Endothelial cell of umbilical vein (primary cell): Measurements from ENCODE around the gene RAP1GAP. TPM values are rescaled to one million over a fixed set of nuclear protein-coding genes. Genes with fewer than 3 reads are reported as not detected.

ENCODE experiments used
- BruUV-seq: library from RNA; stranded (reverse); fragments of 400-500 nt; replicated peaks from 2 replicates; lab custom pipeline; 2021; lab: Mats Ljungman, UMichigan
- CTCF ChIA-PET: fragments of 300-600, 350-600 bp; sonication (Branson Sonifier 250); formaldehyde crosslinking; loops from one replicate; lab custom pipeline; 2021; ENCODE audit warnings: antibody characterized with exemption, inconsistent platforms; lab: Charles Lee
- POLR2A ChIA-PET: fragments of 300-600, 350-600 bp; sonication (Branson Sonifier 250); formaldehyde crosslinking; loops from one replicate; lab custom pipeline; 2021; ENCODE audit warnings: antibody characterized with exemption, inconsistent platforms; lab: Charles Lee
- DNase-seq: peaks from one replicate; pipeline ENCODE4 v3.0.0-alpha.2; 2011; ENCODE audit warnings: low read depth, low spot score
- FAIRE-seq: peaks from 2 replicates; lab custom pipeline; 2011; peaks lifted over from hg19 to GRCh38; lab: Jason Lieb, UNC
- H2AFZ ChIP-seq: 2 replicates; pipeline ENCODE4 v1.6.0; 2012; ENCODE audit warnings: low read depth, low read length, control low read depth, inconsistent platforms
- H3K27ac ChIP-seq: 2 replicates; pipeline ENCODE4 v1.5.1; 2011; ENCODE audit warnings: low read depth, mild to moderate bottlenecking, control low read depth, low read length, moderate library complexity; ENCODE audit not compliant: insufficient read depth
- H3K27me3 ChIP-seq, 2 experiments: 2 replicates each; pipeline versions ENCODE4 v1.6.0 to v1.6.1; 2011; ENCODE audit warnings: low read length in 2 of 2, mixed read lengths in 1 of 2; ENCODE audit not compliant: control insufficient read depth in 2 of 2, insufficient read depth in 2 of 2
- H3K36me3 ChIP-seq, 2 experiments: 2 replicates in 1 of 2; 3 replicates in 1 of 2; pipeline ENCODE4 v1.5.1; 2011; ENCODE audit warnings: low read length in 2 of 2, mild to moderate bottlenecking in 1 of 2, moderate library complexity in 1 of 2; ENCODE audit not compliant: control insufficient read depth in 2 of 2, insufficient read depth in 2 of 2; ENCODE audit errors: extremely low read depth in 1 of 2
- H3K4me1 ChIP-seq: 3 replicates; pipeline ENCODE4 v1.5.1; 2011; ENCODE audit warnings: mild to moderate bottlenecking, low read length; ENCODE audit not compliant: control insufficient read depth, insufficient read depth; ENCODE audit errors: extremely low read depth
- H3K4me2 ChIP-seq: 2 replicates; pipeline ENCODE4 v1.6.1; 2011; ENCODE audit warnings: low read length, control low read depth, mixed read lengths; ENCODE audit not compliant: insufficient read depth
- H3K4me3 ChIP-seq, 3 experiments: fragments of 200-600 bp in 1 of 3; sonication (generic), shearing (Covaris generic) in 1 of 3; replicated peaks in 1 of 3; 2 replicates each; pipeline ENCODE4 v1.5.1; 2011 to 2016; ENCODE audit warnings: control low read depth in 3 of 3, low read length in 3 of 3, mild to moderate bottlenecking in 2 of 3, inconsistent platforms in 1 of 3, low read depth in 1 of 3, moderate library complexity in 1 of 3; ENCODE audit not compliant: insufficient read depth in 1 of 3
- H3K79me2 ChIP-seq: 2 replicates; pipeline ENCODE4 v1.6.0; 2012; ENCODE audit warnings: low read length, inconsistent platforms; ENCODE audit not compliant: control insufficient read depth, insufficient read depth
- H3K9ac ChIP-seq: replicated peaks from 2 replicates; pipeline ENCODE3; 2011; ENCODE audit warnings: low read length, control low read depth; ENCODE audit not compliant: insufficient read depth; ENCODE audit errors: extremely low read depth
- H3K9me1 ChIP-seq: replicated peaks from 3 replicates; pipeline ENCODE4 v1.6.0; 2011; ENCODE audit warnings: mild to moderate bottlenecking, low read length; ENCODE audit not compliant: control insufficient read depth, insufficient read depth; ENCODE audit errors: extremely low read depth
- H3K9me3 ChIP-seq: replicated peaks from 2 replicates; pipeline ENCODE4 v1.5.1; 2012; ENCODE audit warnings: low read length, inconsistent platforms; ENCODE audit not compliant: control insufficient read depth, insufficient read depth
- H4K20me1 ChIP-seq: replicated peaks from 2 replicates; pipeline ENCODE3; 2011; ENCODE audit warnings: mild to moderate bottlenecking, low read length; ENCODE audit not compliant: control insufficient read depth, insufficient read depth; ENCODE audit errors: extremely low read depth
- EZH2 ChIP-seq: IDR thresholded peaks from 2 replicates; pipeline ENCODE4 v1.6.1; 2012; ENCODE audit warnings: borderline replicate concordance, low read depth, mild to moderate bottlenecking, moderate library complexity, low read length, inconsistent platforms; ENCODE audit not compliant: severe bottlenecking
- FOS ChIP-seq: IDR thresholded peaks from 2 replicates; pipeline ENCODE4 v1.6.1; 2011; ENCODE audit warnings: mild to moderate bottlenecking, low read length, moderate library complexity, borderline replicate concordance; ENCODE audit not compliant: insufficient read depth
- GATA2 ChIP-seq: IDR thresholded peaks from 2 replicates; pipeline ENCODE4 v1.7.0; 2011; ENCODE audit warnings: low read depth, mild to moderate bottlenecking, moderate library complexity, mixed read lengths, low read length; ENCODE audit not compliant: insufficient read length, insufficient read depth
- JUN ChIP-seq: IDR thresholded peaks from 2 replicates; pipeline ENCODE4 v1.6.1; 2011; ENCODE audit warnings: borderline replicate concordance, low read depth; ENCODE audit not compliant: insufficient read length, insufficient read depth
- MYC ChIP-seq: IDR thresholded peaks from one replicate; pipeline ENCODE4 v1.6.1; 2011; ENCODE audit warnings: mild to moderate bottlenecking, low read depth, low read length
- POLR2A ChIP-seq: IDR thresholded peaks from 2 replicates; pipeline ENCODE4 v1.6.1; 2012; ENCODE audit warnings: low read depth, mild to moderate bottlenecking, control low read depth, low read length
- POLR2AphosphoS5 ChIP-seq: IDR thresholded peaks from 2 replicates; pipeline ENCODE4 v1.6.1; 2012; ENCODE audit warnings: low read depth, mild to moderate bottlenecking, control low read depth, low read length, moderate library complexity; ENCODE audit not compliant: insufficient read depth
- dilution Hi-C: fragments of 300-500 bp; cut with MboI; formaldehyde crosslinking; loops from one replicate; pipeline ENCODE4 v1.15.0; 2019; ENCODE audit warnings: low sequenced_read_pairs; ENCODE audit not compliant: extremely low pct_ligation_motif_present
- intact Hi-C: fragments of 100-400 bp; cut with micrococcal nuclease; formaldehyde crosslinking; loops from one replicate; pipeline ENCODE4 v1.10.0; 2022
- polyA plus RNA-seq, 4 experiments: library from polyadenylated mRNA; depleted of rRNA in 3 of 4; stranded (reverse) in 3 of 4; unstranded in 1 of 4; fragments of >200 nt; gene quantifications; 2 replicates each; pipeline versions ENCODE4 v1.2.1 to v1.2.3, GENCODE V29; 2011 to 2012; ENCODE audit warnings: missing spikeins in 1 of 4
- total RNA-seq: library from RNA; stranded (reverse); gene quantifications from 2 replicates; pipeline ENCODE4 v1.2.3, GENCODE V29; 2021
- TF ChIP-seq, protein P1 (sequence below): IDR thresholded peaks from 2 replicates; pipeline ENCODE4 v1.6.1; 2011; ENCODE audit not compliant: insufficient read depth, insufficient read length
- TF ChIP-seq, protein P2 (sequence below), 2 donors: IDR thresholded peaks; 1 replicate in 1 of 2; 2 replicates in 1 of 2; pipeline ENCODE4 v1.5.1; 2011; ENCODE audit warnings: low read length in 2 of 2, mild to moderate bottlenecking in 2 of 2, moderate library complexity in 2 of 2, control low read depth in 1 of 2, inconsistent platforms in 1 of 2, low read depth in 1 of 2; ENCODE audit not compliant: insufficient read depth in 1 of 2; ENCODE audit errors: extremely low read depth in 1 of 2

Gene RAP1GAP
- total and polyA plus RNA-seq, 2 donors (not counting 3 experiments of a cell fraction or from before 2014, with no cell fraction given), result 0.07 to 0.20 TPM

DNA sequence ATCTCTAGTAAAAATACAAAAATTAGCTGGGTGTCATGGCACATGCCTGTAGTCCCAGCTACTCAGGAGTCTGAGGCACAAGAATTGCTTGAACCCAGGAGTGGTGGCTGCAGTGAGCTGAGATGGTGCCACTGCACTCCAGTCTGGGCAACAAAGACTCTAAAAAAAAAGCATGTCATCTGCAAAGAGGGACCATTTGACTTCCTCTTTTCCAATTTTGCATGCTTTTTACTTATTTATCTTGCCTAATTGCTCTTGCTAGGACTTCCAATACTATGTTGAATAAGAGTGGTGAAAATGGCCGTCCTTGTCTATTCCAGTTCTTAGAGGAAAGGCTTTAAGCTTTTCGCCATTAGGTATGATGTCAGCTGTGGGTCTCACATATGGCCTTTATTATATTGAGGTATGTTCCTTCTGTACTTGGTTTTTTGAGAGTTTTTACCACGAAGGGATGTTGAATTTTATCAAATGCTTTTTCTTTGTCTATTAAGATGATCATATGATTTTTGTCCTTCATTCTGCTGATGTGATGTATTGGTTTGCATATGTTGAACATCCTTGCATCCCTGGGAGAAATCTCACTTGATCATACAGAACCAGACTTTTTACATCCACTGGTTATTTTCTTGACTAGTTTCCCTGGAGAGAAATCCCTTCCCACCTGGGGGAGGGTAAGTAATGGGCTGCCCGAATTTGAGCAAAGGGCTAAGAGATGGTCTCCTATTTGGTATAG lies 17.0 kb upstream of the RAP1GAP start:
- TF ChIP-seq JUN (no peak), FOS (no peak), GATA2 (no peak), POLR2A (no peak), POLR2AphosphoS5 (no peak), MYC (no peak), EZH2 (no peak)
- TF ChIP-seq, protein P1, sequence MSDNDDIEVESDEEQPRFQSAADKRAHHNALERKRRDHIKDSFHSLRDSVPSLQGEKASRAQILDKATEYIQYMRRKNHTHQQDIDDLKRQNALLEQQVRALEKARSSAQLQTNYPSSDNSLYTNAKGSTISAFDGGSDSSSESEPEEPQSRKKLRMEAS, result no peak
- TF ChIP-seq, protein P2, sequence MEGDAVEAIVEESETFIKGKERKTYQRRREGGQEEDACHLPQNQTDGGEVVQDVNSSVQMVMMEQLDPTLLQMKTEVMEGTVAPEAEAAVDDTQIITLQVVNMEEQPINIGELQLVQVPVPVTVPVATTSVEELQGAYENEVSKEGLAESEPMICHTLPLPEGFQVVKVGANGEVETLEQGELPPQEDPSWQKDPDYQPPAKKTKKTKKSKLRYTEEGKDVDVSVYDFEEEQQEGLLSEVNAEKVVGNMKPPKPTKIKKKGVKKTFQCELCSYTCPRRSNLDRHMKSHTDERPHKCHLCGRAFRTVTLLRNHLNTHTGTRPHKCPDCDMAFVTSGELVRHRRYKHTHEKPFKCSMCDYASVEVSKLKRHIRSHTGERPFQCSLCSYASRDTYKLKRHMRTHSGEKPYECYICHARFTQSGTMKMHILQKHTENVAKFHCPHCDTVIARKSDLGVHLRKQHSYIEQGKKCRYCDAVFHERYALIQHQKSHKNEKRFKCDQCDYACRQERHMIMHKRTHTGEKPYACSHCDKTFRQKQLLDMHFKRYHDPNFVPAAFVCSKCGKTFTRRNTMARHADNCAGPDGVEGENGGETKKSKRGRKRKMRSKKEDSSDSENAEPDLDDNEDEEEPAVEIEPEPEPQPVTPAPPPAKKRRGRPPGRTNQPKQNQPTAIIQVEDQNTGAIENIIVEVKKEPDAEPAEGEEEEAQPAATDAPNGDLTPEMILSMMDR (IDR thresholded peaks at IDR 0.05; ENCODE audit: extremely low read depth in 1 of 2, insufficient read depth in 1 of 2, low read depth in 1 of 2, low read length in 2 of 2), result no peak
- BruUV-seq, result no TSS peak
- H3K36me3 ChIP-seq, result peaks cover 29 to 32% of the 10 kb centered on the region in 2 experiments
- H3K4me1 ChIP-seq, result no peaks in the 10 kb centered on the region
- dilution Hi-C loops, result no loop called here
- H3K4me2 ChIP-seq, result no peak overlapping the region
- no peak overlapping the region for H3K4me3 ChIP-seq
- H3K9me3 ChIP-seq, result no peaks in the 10 kb centered on the region
- DNase-seq (no peak), FAIRE-seq (no peak)
- intact Hi-C loops, result no loop called here
- POLR2A ChIA-PET, result no interaction called here
- H3K27me3 ChIP-seq, result no peaks in the 10 kb centered on the region
- CTCF ChIA-PET, result interaction anchor here (1.0 kb wide), 1 partner anchor 8 kb away, joined by 3 read pairs; no protein-coding TSS in a partner anchor
- no peaks in the 10 kb centered on the region for H4K20me1 ChIP-seq
- no peak overlapping the region for H3K9ac ChIP-seq
- H3K79me2 ChIP-seq, result no peaks in the 10 kb centered on the region
- no peaks in the 10 kb centered on the region for H3K9me1 ChIP-seq
- H3K27ac ChIP-seq, result no peak overlapping the region
- H2AFZ ChIP-seq, result no peak overlapping the region
